Muscle of back (tissue), 11 donors: ENCODE results near the gene ST7. TPM values are rescaled to one million over a fixed set of nuclear protein-coding genes. Genes with fewer than 3 reads are reported as not detected.
"Not testable (repeated sequence)": the region's sequence is repeated elsewhere in the genome, so short reads cannot be mapped to it uniquely, and the experiment has no call there.

Experiments
- DNase-seq, 3 donors: peaks; one replicate each; pipeline versions ENCODE4 v3.0.0 to v3.0.0-alpha.2; 2013
- polyA plus RNA-seq, 10 donors: library from polyadenylated mRNA; unstranded; fragments of 120-200 nt; gene quantifications; one replicate each; pipeline ENCODE4 v1.2.1, GENCODE V29; 2013; ENCODE audit not compliant: insufficient read length in 10 of 10

Gene ST7
- polyA plus RNA-seq, 10 donors: 13.8 to 23.3 (median 16.7) TPM

DNA sequence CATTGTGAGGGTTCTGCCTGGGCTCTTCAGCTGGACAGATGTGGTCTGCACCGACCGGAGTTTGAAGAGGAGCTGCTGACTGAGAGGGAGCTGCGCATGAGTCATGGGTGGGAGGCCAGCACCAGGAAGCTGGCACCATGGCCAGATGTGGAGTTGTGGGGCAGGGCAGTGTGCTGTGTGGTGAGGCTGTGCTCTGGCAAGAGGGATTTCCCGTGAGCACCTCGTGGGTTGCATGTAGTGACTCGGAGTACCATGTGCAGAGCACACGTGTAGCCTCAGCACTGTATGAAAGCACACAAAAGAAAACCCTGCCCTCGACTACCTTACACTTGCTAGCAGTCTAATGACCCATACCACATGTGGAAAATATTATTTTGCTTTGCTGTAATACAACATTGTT, 266.2 kb downstream of the ST7 start:
- no peak for DNase-seq

DNA sequence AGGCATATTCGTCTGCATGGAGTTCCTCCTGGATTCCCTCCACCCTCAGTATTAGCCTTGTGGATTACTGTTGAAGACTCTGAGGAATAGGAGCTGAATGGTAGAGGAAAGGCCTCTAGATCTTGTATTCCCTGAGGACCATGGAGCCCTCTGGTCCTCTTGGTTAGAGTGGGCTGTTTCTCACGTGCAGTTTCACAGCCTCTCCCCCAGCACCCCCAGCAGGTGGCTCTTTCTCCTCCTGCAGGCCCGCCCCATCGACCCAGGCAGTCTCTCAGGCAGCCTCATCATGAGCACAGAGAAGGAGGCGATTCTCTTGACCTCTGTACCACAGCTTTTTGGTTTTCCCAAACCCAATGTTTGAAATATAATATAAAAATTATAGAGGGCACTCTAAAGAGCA, 267.5 kb downstream of the ST7 start:
- DNase-seq: no peak

GRCh38 chr7:117225536-117225935, 272.2 kb downstream of the ST7 start:
- DNase-seq: no peak

GRCh38 chr7:117227091-117227490, 273.8 kb downstream of the ST7 start:
- no peak for DNase-seq

DNA sequence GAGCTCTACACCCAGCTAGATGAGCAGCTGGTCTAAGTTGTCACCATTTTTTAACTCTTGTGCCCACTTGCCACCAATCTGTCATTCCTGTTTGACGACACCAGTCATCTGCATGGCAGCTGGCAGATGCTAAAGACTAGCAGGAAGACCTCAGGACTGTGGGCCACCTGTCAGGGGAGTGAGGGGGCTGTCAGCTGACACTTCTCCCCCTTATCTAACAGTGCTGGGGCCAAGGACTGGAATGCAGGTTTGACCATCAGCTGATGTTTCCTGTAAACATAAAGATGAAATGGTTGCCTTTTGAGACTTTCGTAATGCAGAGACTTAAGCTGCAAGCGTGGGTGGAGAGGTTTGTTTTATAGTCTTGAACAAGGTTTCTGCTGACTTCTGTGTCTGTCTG, 276.0 kb downstream of the ST7 start:
- peak; percentile 38 to 66 (median 58) for DNase-seq

- DNase-seq: peak in 1 of 3 donors; percentile 69
Measured at GRCh38 chr7:117230276-117231046, 277.2 kb downstream of the ST7 start.

DNA sequence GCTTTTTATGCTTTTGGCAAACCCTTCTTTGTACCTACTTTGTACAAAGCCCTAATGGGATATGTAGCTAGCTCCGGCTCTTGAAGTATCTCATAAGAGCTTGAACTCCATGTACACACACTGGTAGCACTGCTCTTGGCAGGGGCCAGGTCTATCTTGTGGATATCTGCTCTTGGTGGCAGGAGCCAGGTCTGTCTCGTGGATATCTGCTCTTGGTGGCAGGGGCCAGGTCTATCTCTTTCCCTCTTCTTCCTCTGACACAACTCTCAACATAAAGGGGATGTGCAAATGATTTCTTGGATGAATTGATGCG, 277.7 kb downstream of the ST7 start:
- no peak for DNase-seq

- DNase-seq: no peak
Measured at GRCh38 chr7:117237646-117238045, 284.3 kb downstream of the ST7 start.

- DNase-seq: no peak
Measured at GRCh38 chr7:117238472-117238871, 285.2 kb downstream of the ST7 start.

GRCh38 chr7:117238937-117239336, 285.6 kb downstream of the ST7 start:
- DNase-seq: no peak

GRCh38 chr7:117241088-117241487, 287.8 kb downstream of the ST7 start:
- no peak for DNase-seq

DNA sequence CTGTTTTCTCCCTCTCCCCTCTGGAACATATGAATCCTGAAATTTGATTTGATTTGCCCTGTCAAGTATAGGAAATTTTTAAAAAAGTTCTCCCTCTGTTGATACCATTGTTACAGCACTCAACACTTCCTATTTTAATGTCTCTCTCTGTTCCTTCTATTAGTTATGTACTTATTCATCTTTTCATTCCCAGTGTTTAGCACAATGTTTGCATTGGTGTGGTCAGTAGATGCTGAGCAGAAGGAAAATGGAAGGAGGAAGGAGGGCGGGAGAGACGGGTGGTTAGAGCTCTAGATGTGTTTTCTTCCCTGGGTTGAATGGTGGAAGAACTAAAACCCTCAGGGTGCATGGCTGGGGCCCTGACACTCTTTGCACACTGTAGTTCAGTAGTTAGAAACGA, 290.1 kb downstream of the ST7 start:
- no peak for DNase-seq

- DNase-seq: not testable (repeated sequence)
Measured at GRCh38 chr7:117245703-117246102, 292.4 kb downstream of the ST7 start.

DNA sequence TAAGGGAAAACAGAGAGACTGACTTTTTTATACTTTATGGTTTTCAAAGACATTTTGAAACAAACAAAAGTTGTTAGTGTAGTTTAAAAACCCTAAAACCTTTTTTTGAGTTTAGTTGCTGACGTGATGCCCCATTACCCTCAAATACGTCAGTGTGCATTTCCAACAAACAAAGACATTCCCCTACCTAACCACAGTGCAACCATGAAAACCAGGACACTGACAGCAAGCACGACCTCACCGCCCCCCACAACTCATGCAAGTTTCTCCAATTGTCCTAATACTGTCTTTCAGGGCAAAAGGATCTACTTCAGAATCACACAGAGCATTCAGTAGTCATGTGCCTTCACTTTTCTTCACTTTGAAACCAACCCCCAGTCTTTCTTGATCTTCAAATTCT, 294.5 kb downstream of the ST7 start:
- no peak for DNase-seq

DNA sequence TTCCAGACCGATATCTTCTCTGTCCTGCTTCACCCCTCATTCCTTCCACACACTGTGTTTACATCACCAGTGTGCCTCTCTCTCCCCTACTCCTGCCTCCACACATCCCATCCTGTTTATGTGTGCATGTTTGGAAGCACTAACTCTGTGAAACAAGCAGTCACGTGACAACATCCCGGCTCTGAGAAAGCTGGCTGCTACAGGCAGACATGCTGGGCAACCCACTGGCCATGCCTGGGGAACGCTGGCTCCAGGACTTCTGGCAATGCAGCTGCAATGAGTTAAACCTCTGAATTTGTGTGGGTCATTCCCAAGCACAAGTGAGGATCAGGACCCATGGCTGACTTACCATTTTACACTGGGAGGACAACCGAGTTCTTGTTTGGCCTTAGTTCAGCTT, 295.5 kb downstream of the ST7 start:
- no peak for DNase-seq

- DNase-seq: no peak
Measured at GRCh38 chr7:117249696-117250095, 296.4 kb downstream of the ST7 start.

DNA sequence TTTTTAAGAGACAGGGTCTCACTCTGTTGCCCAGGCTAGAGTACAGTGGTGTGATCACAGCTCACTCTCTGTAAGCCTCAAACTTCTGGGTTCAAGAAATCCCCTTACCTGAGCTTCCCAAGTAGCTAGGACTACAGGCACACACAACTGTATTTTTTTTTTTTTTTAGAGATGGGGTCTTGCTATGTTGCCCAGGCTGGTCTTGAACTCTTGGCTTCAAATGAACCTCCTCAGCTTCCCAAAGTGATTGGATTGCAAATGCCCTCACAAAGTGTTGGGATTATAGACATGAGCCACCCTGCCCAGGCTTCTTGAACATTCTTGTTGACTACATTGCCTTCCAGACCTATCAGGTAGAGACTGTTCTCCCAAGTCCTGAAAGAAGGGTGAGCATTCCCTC, 296.9 kb downstream of the ST7 start:
- DNase-seq: no peak

GRCh38 chr7:117250801-117251200, 297.5 kb downstream of the ST7 start:
- DNase-seq: peak in 1 of 3 donors; percentile 38

- peak in 1 of 3 donors; percentile 88 for DNase-seq
Measured at GRCh38 chr7:117251687-117252086, 298.4 kb downstream of the ST7 start.

- peak in 1 of 3 donors; percentile 72 for DNase-seq
Measured at GRCh38 chr7:117259615-117260014, 306.3 kb downstream of the ST7 start.

DNA sequence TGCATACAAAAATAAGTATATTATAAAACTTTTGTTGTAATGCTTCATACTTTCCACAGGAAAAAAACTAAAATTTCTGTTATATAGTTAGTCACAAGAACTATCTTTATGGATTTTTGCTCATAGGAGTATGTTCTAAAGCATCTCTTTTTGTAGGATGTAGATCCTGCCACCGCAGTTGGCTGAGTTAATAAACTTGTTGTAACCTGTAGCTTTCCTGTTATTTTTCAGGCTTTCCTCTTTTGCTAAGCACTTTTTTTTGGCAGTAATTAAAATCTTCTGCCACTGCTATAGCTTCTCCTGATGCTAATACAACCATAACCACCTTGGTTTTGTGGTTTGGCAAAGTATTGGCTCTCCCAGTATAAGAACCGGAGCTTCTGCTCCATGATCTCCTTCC, 309.2 kb downstream of the ST7 start:
- no peak for DNase-seq

DNA sequence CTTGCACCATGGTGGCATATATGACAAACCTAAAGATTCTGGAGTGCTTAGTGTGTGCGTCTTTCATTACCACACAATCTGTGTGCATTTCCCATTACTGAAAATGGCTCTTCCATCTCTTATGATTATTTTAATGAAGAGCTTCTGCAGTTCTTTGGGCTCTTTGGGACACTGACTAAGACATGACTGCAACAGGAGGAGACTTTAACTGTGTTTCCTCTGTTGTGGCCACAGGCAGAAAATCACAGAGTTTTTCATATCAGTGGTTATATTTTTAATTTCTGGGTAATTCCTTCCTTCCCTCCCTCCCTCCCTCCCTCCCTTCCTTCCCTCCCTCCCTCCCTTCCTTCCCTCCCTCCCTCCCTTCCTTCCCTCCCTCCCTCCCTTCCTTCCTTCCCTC, 311.4 kb downstream of the ST7 start:
- DNase-seq: no peak

GRCh38 chr7:117269417-117269816, 316.1 kb downstream of the ST7 start:
- peak in 1 of 3 donors; percentile 84 for DNase-seq

- peak in 1 of 3 donors; percentile 60 for DNase-seq
Measured at GRCh38 chr7:117269886-117270285, 316.6 kb downstream of the ST7 start.
